Measurements from ENCODE around the gene SLC35A2.
A peak's percentile ranks its signal among the peaks of the same experiment; 100 is the strongest.

The SLC35A2 gene

GRCh38 chrX:48920718-48921104, 9.3 kb upstream of the SLC35A2 start:
- Mint-ChIP-seq H3K36me3 (ENCODE audit: low read depth) (peaks cover 16% of the 10 kb centered on the region), H3K4me3 (peak overlapping the region; percentile 31), H3K27me3 (ENCODE audit: low read depth, poor library complexity) (peaks cover 5% of the 10 kb centered on the region), H3K27ac (no peak overlapping the region), H3K4me1 (peaks cover 33% of the 10 kb centered on the region), H3K9me3 (peaks cover 44% of the 10 kb centered on the region)
- no peak for DNase-seq
- TF ChIP-seq, protein P1, sequence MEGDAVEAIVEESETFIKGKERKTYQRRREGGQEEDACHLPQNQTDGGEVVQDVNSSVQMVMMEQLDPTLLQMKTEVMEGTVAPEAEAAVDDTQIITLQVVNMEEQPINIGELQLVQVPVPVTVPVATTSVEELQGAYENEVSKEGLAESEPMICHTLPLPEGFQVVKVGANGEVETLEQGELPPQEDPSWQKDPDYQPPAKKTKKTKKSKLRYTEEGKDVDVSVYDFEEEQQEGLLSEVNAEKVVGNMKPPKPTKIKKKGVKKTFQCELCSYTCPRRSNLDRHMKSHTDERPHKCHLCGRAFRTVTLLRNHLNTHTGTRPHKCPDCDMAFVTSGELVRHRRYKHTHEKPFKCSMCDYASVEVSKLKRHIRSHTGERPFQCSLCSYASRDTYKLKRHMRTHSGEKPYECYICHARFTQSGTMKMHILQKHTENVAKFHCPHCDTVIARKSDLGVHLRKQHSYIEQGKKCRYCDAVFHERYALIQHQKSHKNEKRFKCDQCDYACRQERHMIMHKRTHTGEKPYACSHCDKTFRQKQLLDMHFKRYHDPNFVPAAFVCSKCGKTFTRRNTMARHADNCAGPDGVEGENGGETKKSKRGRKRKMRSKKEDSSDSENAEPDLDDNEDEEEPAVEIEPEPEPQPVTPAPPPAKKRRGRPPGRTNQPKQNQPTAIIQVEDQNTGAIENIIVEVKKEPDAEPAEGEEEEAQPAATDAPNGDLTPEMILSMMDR (IDR thresholded peaks at IDR 0.05) = no peak

- DNase-seq = no peak
- Mint-ChIP-seq H3K27ac (no peak overlapping the region), H3K36me3 (ENCODE audit: low read depth) (peaks cover 10% of the 10 kb centered on the region), H3K9me3 (peaks cover 38% of the 10 kb centered on the region), H3K4me3 (peak overlapping the region; percentile 91), H3K27me3 (ENCODE audit: low read depth, poor library complexity) (peaks cover 5% of the 10 kb centered on the region), H3K4me1 (peaks cover 33% of the 10 kb centered on the region)
- TF ChIP-seq, protein P1 (IDR thresholded peaks at IDR 0.05) = no peak
Observed at GRCh38 chrX:48919947-48920717, 8.7 kb upstream of the SLC35A2 start.

GRCh38 chrX:48919360-48919841, 8.0 kb upstream of the SLC35A2 start:
- H3K4me1 Mint-ChIP-seq = peaks cover 33% of the 10 kb centered on the region
- TF ChIP-seq, protein P1 (IDR thresholded peaks at IDR 0.05) = no peak
- peaks cover 41% of the 10 kb centered on the region for H3K9me3 Mint-ChIP-seq
- peaks cover 5% of the 10 kb centered on the region for H3K27me3 Mint-ChIP-seq (ENCODE audit: low read depth, poor library complexity)
- peaks cover 6% of the 10 kb centered on the region for H3K36me3 Mint-ChIP-seq (ENCODE audit: low read depth)
- DNase-seq = no peak
- H3K4me3 Mint-ChIP-seq = peak overlapping the region; percentile 91
- H3K27ac Mint-ChIP-seq = peak overlapping the region; percentile 91

DNA sequence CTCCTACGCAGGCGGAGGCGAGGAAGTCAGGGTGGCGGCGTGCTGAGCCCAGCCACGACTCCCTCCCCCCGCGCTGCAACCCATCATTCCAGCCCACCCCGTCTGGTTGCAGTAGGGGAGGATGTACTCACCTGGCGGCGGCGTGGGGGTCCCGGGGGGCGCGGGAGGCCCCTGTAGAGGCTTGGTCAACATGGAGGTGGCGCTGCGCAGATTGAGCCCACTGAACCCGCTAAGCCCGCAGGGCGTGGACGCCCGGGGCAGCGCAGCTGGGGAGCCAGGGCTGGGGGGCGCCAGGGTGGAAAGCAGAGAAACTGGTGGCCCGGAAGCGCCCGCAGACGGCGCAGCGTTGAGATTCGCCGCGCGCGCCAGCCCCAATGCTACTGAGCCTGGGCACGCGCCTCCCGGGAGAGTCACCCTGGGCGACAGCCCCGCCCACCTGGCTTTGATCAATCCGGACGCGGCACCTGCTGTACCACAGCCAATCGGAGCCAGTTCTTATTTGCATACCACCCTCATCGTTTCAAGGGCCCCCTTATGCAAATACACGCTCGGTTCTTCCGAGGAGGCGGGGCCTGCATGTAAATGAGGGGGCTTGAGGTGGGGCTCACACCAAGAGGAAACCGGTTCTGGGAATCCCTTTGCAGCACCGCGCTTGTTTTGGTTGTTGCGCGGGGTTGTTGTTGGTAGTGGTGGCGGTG, 7.3 kb upstream of the SLC35A2 start, which contains the start of gene PIM2:
PIM2 (minus strand) TSS at position 382 of the 698 bp plus-strand sequence; CDS start at position 192, 190 bp downstream.
- DNase-seq = peak; percentile 92
- Mint-ChIP-seq H3K4me1 (peaks cover 33% of the 10 kb centered on the region), H3K4me3 (peak within 1 kb of the TSS; percentile 91), H3K36me3 (ENCODE audit: low read depth) (peaks cover 3% of the 10 kb centered on the region), H3K9me3 (peaks cover 41% of the 10 kb centered on the region), H3K27me3 (ENCODE audit: low read depth, poor library complexity) (peaks cover 5% of the 10 kb centered on the region), H3K27ac (peak within 1 kb of the TSS; percentile 91)
- TF ChIP-seq, protein P1 (IDR thresholded peaks at IDR 0.05) = no peak

DNA sequence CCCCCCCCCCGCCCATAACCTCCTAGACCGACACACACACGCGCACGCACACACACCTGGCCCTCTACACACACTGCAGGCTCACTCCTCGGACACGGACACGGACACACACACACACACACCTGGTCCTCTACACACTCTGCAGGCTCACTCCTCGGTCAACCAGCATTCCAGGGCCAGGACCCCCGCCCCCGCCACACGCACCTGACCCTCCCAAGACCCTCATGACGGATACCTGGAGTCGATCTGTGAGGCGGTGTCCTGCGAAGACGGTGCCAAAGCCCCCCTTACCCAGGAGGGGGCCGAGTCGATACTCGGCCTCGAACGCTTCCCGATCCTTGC, 6.8 kb upstream of the SLC35A2 start:
- Mint-ChIP-seq H3K9me3 (peaks cover 41% of the 10 kb centered on the region), H3K4me3 (peak overlapping the region; percentile 91), H3K36me3 (ENCODE audit: low read depth) (peaks cover 3% of the 10 kb centered on the region), H3K27ac (peak overlapping the region; percentile 36), H3K4me1 (peaks cover 33% of the 10 kb centered on the region), H3K27me3 (ENCODE audit: low read depth, poor library complexity) (peaks cover 5% of the 10 kb centered on the region)
- DNase-seq = no peak
- TF ChIP-seq, protein P1 (IDR thresholded peaks at IDR 0.05) = no peak
